Adrenal gland (tissue), 12 donors: Measurements from ENCODE around the gene COQ9. TPM values are rescaled to one million over a fixed set of nuclear protein-coding genes. Genes with fewer than 3 reads are reported as not detected.
A peak's percentile ranks its signal among the peaks of the same experiment; 100 is the strongest.

Experiments used
- DNase-seq, 7 donors: peaks; one replicate each; pipeline ENCODE4 v3.0.0-alpha.2; 2019 to 2020
- H3K27ac ChIP-seq, 5 donors: fragments of 200-600 bp; sonication (generic) in 4 of 5; 1 replicate in 3 of 5; 2 replicates in 2 of 5; pipeline versions ENCODE4 v1.5.1 to v1.8.0; 2016 to 2020; ENCODE audit warnings: mild to moderate bottlenecking in 1 of 5
- H3K27me3 ChIP-seq: fragments of 200-600 bp; 2 replicates; pipeline ENCODE4 v1.8.0; 2021
- H3K36me3 ChIP-seq, 2 donors: fragments of 200-600 bp; replicated peaks in 1 of 2; 1 replicate in 1 of 2; 2 replicates in 1 of 2; pipeline versions ENCODE4 v1.5.1 to v1.8.0; 2018 to 2022
- H3K4me1 ChIP-seq, 2 donors: fragments of 200-600 bp; replicated peaks in 1 of 2; 1 replicate in 1 of 2; 2 replicates in 1 of 2; pipeline versions ENCODE4 v1.5.1 to v1.8.0; 2018 to 2021
- H3K4me3 ChIP-seq, 4 donors: fragments of 200-600 bp; sonication (generic) in 3 of 4; one replicate each; pipeline ENCODE4 v1.5.1; 2016 to 2018
- H3K9me3 ChIP-seq, 3 donors: fragments of 200-600 bp; sonication (generic) in 1 of 3; replicated peaks in 1 of 3; 1 replicate in 2 of 3; 2 replicates in 1 of 3; pipeline versions ENCODE4 v1.5.1 to v1.8.0; 2016 to 2021
- CTCF ChIP-seq, 6 experiments: fragments of 450-650 bp in 4 of 6; fragments of 200-600 bp in 2 of 6; sonication (generic) in 1 of 6; IDR thresholded peaks; 1 replicate in 5 of 6; 2 replicates in 1 of 6; pipeline versions ENCODE4 v1.5.1 to v1.8.0; 2016 to 2021; ENCODE audit warnings: antibody characterized with exemption in 6 of 6, mild to moderate bottlenecking in 2 of 6, moderate library complexity in 1 of 6
- POLR2A ChIP-seq, 2 donors: fragments of 450-650 bp; IDR thresholded peaks; one replicate each; pipeline ENCODE4 v1.6.1; 2017; ENCODE audit warnings: antibody characterized with exemption in 2 of 2, mild to moderate bottlenecking in 2 of 2, moderate library complexity in 1 of 2
- WGBS, 4 donors: extraction: QIAGEN DNeasy Blood & Tissue Kit in 2 of 4; methylation state at CpG; one replicate each; pipeline versions ENCODE4 v1.1.5 to v1.1.7; 2013 to 2017; 5-methylcytosine and 5-hydroxymethylcytosine counted together
- intact Hi-C, 2 donors: fragments of 100-400 bp; cut with DNase I; formaldehyde crosslinking; loops; one replicate each; pipeline versions ENCODE4 v1.14.1 to v1.15.0; 2022 to 2023
- polyA plus RNA-seq, 3 donors: library from polyadenylated mRNA; stranded (reverse); fragments of 200-250 nt in 2 of 3; fragments of 350-450 nt in 1 of 3; fragmentation: Illumina TruSeq in 1 of 3; extraction: RNeasy Lipid Tissue Mini Kit (QIAGEN cat#74804) in 1 of 3; gene quantifications; one replicate each; pipeline ENCODE4 v1.2.3, GENCODE V29; 2013 to 2014
- total RNA-seq, 9 donors: library from RNA; depleted of rRNA in 4 of 9; stranded (reverse); fragments of >200 nt in 4 of 9; fragments of 120-200 nt in 1 of 9; fragmentation: NEBNext Ultra II Directional in 1 of 9; extraction: Animal tissue kit (Norgen Biotek cat#: 25700) in 1 of 9; gene quantifications; one replicate each; pipeline versions ENCODE4 v1.1.0 to v1.2.4, GENCODE V29; 2013 to 2023
- donor health status: healthy with polysubstance abuse.
- donor health status: Bipolar disorder and iron deficiency.
- donor health status: DM: yes; HTN: yes; CAD: no.
- donor health status: DM: no; HTN: no; CAD: no.
- donor health status: DM: no; HTN: no; CAD: no.
- donor health status: DM: yes; HTN: yes; CAD: no.

The COQ9 gene
- total and polyA plus RNA-seq, 12 donors = 60.9 to 277 (median 88.6) TPM

GRCh38 chr16:57413301-57413730 lies 34.0 kb upstream of the COQ9 start:
- TF ChIP-seq POLR2A (IDR thresholded peaks at IDR 0.05) (no peak), CTCF (IDR thresholded peaks at IDR 0.05) (no peak)
- H3K27me3 ChIP-seq = no peaks in the 10 kb centered on the region
- H3K36me3 ChIP-seq = no peaks in the 10 kb centered on the region
- H3K4me3 ChIP-seq = no peak overlapping the region
- H3K27ac ChIP-seq = no peak overlapping the region
- no peak for DNase-seq
- H3K4me1 ChIP-seq = peaks cover 0 to 13% of the 10 kb centered on the region in 2 donors
- WGBS, 4 donors = 81 to 91% (median 84%) methylated on average over 2 to 5 of the region's 5 CpGs
- intact Hi-C loops = loop anchor here in 1 of 2 donors (10.0 kb wide), 1 partner anchor 309 kb away; no protein-coding TSS in a partner anchor
- H3K9me3 ChIP-seq = no peaks in the 10 kb centered on the region

GRCh38 chr16:57413733-57414132 lies 33.5 kb upstream of the COQ9 start:
- no peak overlapping the region for H3K4me3 ChIP-seq
- no peaks in the 10 kb centered on the region for H3K36me3 ChIP-seq
- H3K4me1 ChIP-seq = peaks cover 0 to 16% of the 10 kb centered on the region in 2 donors
- H3K9me3 ChIP-seq = no peaks in the 10 kb centered on the region
- H3K27ac ChIP-seq = no peak overlapping the region
- no peaks in the 10 kb centered on the region for H3K27me3 ChIP-seq
- intact Hi-C loops = loop anchor here (2.0 to 10.0 kb wide), 2 partner anchors 109 to 309 kb away; no protein-coding TSS in a partner anchor
- DNase-seq = no peak
- TF ChIP-seq POLR2A (IDR thresholded peaks at IDR 0.05) (no peak), CTCF (IDR thresholded peaks at IDR 0.05) (no peak)
- WGBS, 4 donors = 56 to 60% (median 59%) methylated on average over 7 of the region's 7 CpGs

- Histone ChIP-seq H3K27me3 (no peaks in the 10 kb centered on the region), H3K4me1 (peaks cover 0 to 21% of the 10 kb centered on the region in 2 donors), H3K9me3 (no peaks in the 10 kb centered on the region), H3K27ac (no peak overlapping the region), H3K36me3 (no peaks in the 10 kb centered on the region), H3K4me3 (no peak overlapping the region)
- no peak for DNase-seq
- WGBS, 4 donors = 55 to 80% (median 75%) methylated on average over 4 to 16 of the region's 16 CpGs
- intact Hi-C loops = loop anchor here (5.0 to 10.0 kb wide), 2 partner anchors 101 to 311 kb away; no protein-coding TSS in a partner anchor
- TF ChIP-seq POLR2A (IDR thresholded peaks at IDR 0.05) (no peak), CTCF (IDR thresholded peaks at IDR 0.05) (no peak)
Observed at GRCh38 chr16:57416084-57416483, 31.2 kb upstream of the COQ9 start.

- Histone ChIP-seq H3K9me3 (no peaks in the 10 kb centered on the region), H3K27ac (peak overlapping the region in 2 of 5 donors; percentile 9 to 34), H3K27me3 (no peaks in the 10 kb centered on the region), H3K4me3 (no peak overlapping the region), H3K36me3 (no peaks in the 10 kb centered on the region), H3K4me1 (peaks cover 0 to 22% of the 10 kb centered on the region in 2 donors)
- no peak for DNase-seq
- WGBS, 4 donors = 66 to 72% (median 70%) methylated on average over 6 of the region's 6 CpGs
- intact Hi-C loops = loop anchor here (2.0 to 10.0 kb wide), 4 partner anchors 98 to 315 kb away; no protein-coding TSS in a partner anchor
- TF ChIP-seq CTCF (IDR thresholded peaks at IDR 0.05) = no peak
Observed at GRCh38 chr16:57419506-57419905, 27.8 kb upstream of the COQ9 start.
